Inflammatory macrophage (primary cell): Measurements from ENCODE around the gene OSBPL1A.
"Not testable (repeated sequence)": the region's sequence is repeated elsewhere in the genome, so short reads cannot be mapped to it uniquely, and the experiment has no call there.

ENCODE experiments used
- DNase-seq, 2 donors: peaks; one replicate each; pipeline ENCODE4 v3.0.0-alpha.2; 2020 to 2022

Gene OSBPL1A

GRCh38 chr18:24397131-24397693 lies 412 bp downstream of the OSBPL1A start:
- DNase-seq: peak; percentile 95 to 98

- no peak for DNase-seq
These were observed 1.5 kb downstream of the OSBPL1A start for GRCh38 chr18:24396082-24396633.

GRCh38 chr18:24395049-24395795 lies 2.4 kb downstream of the OSBPL1A start:
- DNase-seq: peak; percentile 49 to 72

GRCh38 chr18:24388957-24389356 lies 8.7 kb downstream of the OSBPL1A start:
- no peak for DNase-seq

- DNase-seq: peak; percentile 20 to 37
These were observed 10.9 kb downstream of the OSBPL1A start for GRCh38 chr18:24386681-24387080.

GRCh38 chr18:24381126-24381525 lies 16.5 kb downstream of the OSBPL1A start:
- DNase-seq: no peak

GRCh38 chr18:24380163-24380747 lies 17.4 kb downstream of the OSBPL1A start:
- DNase-seq: no peak

- no peak for DNase-seq
These were observed 19.0 kb downstream of the OSBPL1A start for GRCh38 chr18:24378598-24378997.

- not testable (repeated sequence) for DNase-seq
These were observed 21.1 kb downstream of the OSBPL1A start for GRCh38 chr18:24376531-24376930.

GRCh38 chr18:24373328-24373727 lies 24.3 kb downstream of the OSBPL1A start:
- DNase-seq: no peak

GRCh38 chr18:24372279-24372872 lies 25.2 kb downstream of the OSBPL1A start:
- DNase-seq: peak; percentile 43 to 60

- no peak for DNase-seq
These were observed 27.5 kb downstream of the OSBPL1A start for GRCh38 chr18:24370120-24370519.

- no peak for DNase-seq
These were observed 28.2 kb downstream of the OSBPL1A start for GRCh38 chr18:24369426-24369825.

GRCh38 chr18:24368749-24369148 lies 28.9 kb downstream of the OSBPL1A start:
- DNase-seq: peak; percentile 28 to 60

- no peak for DNase-seq
These were observed 31.3 kb downstream of the OSBPL1A start for GRCh38 chr18:24366328-24366727.

GRCh38 chr18:24364177-24364576 lies 33.4 kb downstream of the OSBPL1A start:
- DNase-seq: peak in 1 of 2 donors; percentile 8

GRCh38 chr18:24362757-24363156 lies 34.9 kb downstream of the OSBPL1A start:
- DNase-seq: no peak

- DNase-seq: peak; percentile 74 to 83
These were observed 37.7 kb downstream of the OSBPL1A start for GRCh38 chr18:24359787-24360530.

GRCh38 chr18:24354278-24354677 lies 43.3 kb downstream of the OSBPL1A start:
- no peak for DNase-seq

- DNase-seq: no peak
These were observed 51.4 kb downstream of the OSBPL1A start for GRCh38 chr18:24346254-24346653.

GRCh38 chr18:24344509-24344908 lies 53.1 kb downstream of the OSBPL1A start:
- no peak for DNase-seq

GRCh38 chr18:24342347-24342746 lies 55.3 kb downstream of the OSBPL1A start:
- DNase-seq: no peak

- DNase-seq: no peak
These were observed 56.3 kb downstream of the OSBPL1A start for GRCh38 chr18:24341361-24341760.
